Measurements from ENCODE around the gene CCDC198. TPM values are rescaled to one million over a fixed set of nuclear protein-coding genes. Genes with fewer than 3 reads are reported as not detected.

The CCDC198 gene
- total RNA-seq, 1 donor from 2014 or later = not detected

GRCh38 chr14:57464008-57464730, 29.5 kb downstream of the CCDC198 start:
- intact Hi-C loops (cut with micrococcal nuclease) = no loop called here

GRCh38 chr14:57462551-57462950, 31.1 kb downstream of the CCDC198 start:
- intact Hi-C loops (cut with micrococcal nuclease) = no loop called here

- intact Hi-C loops (cut with micrococcal nuclease) = no loop called here
Observed at GRCh38 chr14:57461777-57462320, 31.8 kb downstream of the CCDC198 start.

GRCh38 chr14:57435923-57436322, 57.7 kb downstream of the CCDC198 start:
- intact Hi-C loops (cut with micrococcal nuclease) = no loop called here

- intact Hi-C loops (cut with micrococcal nuclease) = no loop called here
Observed at GRCh38 chr14:57420986-57421385, 72.7 kb downstream of the CCDC198 start.

- intact Hi-C loops (cut with micrococcal nuclease) = no loop called here
Observed at GRCh38 chr14:57420033-57420432, 73.6 kb downstream of the CCDC198 start.

Other genes with a start within 250 kb of the CCDC198 start
- gene EXOC5, start 225.0 kb downstream of the CCDC198 start, total RNA-seq = 76.4 and 77.0 TPM in 2 replicates
- gene AP5M1, start 224.9 kb downstream of the CCDC198 start, total RNA-seq = 45.4 and 46.2 TPM in 2 replicates
- gene NAA30, start 103.3 kb downstream of the CCDC198 start, total RNA-seq = 18.1 and 18.4 TPM in 2 replicates